H1 (cell line): ENCODE data around the gene LARP6. TPM values are rescaled to one million over a fixed set of nuclear protein-coding genes. Genes with fewer than 3 reads are reported as not detected.

Experiments
- CHD1 ChIP-seq: IDR thresholded peaks from 2 replicates; pipeline ENCODE4 v1.6.1; 2012; ENCODE audit warnings: low read depth, low read length, improper control_type of control experiment
- CHD7 ChIP-seq: fragments of 300-600 bp; sonication (generic); IDR thresholded peaks from 2 replicates; pipeline ENCODE4 v1.7.1; 2012; ENCODE audit warnings: low read length, moderate library complexity, mild to moderate bottlenecking, inconsistent platforms; ENCODE audit not compliant: insufficient replicate concordance
- FOSL1 ChIP-seq: IDR thresholded peaks from 2 replicates; pipeline ENCODE4 v1.6.1; 2011; ENCODE audit warnings: mild to moderate bottlenecking, low read depth, low read length, moderate library complexity; ENCODE audit not compliant: insufficient read depth
- polyA plus RNA-seq, 7 experiments: library from polyadenylated mRNA; depleted of rRNA in 3 of 7; stranded (reverse) in 5 of 7; unstranded in 2 of 7; fragments of >200 nt in 5 of 7; fragments of 200-250 nt in 2 of 7; gene quantifications; 1 replicate in 5 of 7; 2 replicates in 1 of 7; 4 replicates in 1 of 7; pipeline versions ENCODE4 v1.2.1 to v1.2.3, GENCODE V29; 2011 to 2013; ENCODE audit warnings: missing spikeins in 2 of 7, mixed read lengths in 2 of 7
- total RNA-seq: library from RNA; stranded (reverse); fragmentation: NEBNext Ultra II Directional; extraction: Animal tissue kit (Norgen Biotek cat#: 25700); gene quantifications from 2 replicates; pipeline ENCODE4 v1.2.1, GENCODE V29; 2021

LARP6 gene
- total and polyA plus RNA-seq, 2 of the 8 experiments (the other 6 are each of a cell fraction or from before 2014, with no cell fraction given), result 21.0 to 24.7 TPM

- no peak for TF ChIP-seq CHD7
- TF ChIP-seq FOSL1, result no peak
- TF ChIP-seq CHD1, result no peak
Measured at GRCh38 chr15:70812827-70813364, 41.1 kb downstream of the LARP6 start (continued).
